Effector CD8-positive, alpha-beta T cell (primary cell): ENCODE data around the gene AQP1.

Experiments used
- DNase-seq: peaks from one replicate; lab custom pipeline; 2025; lab: John Stamatoyannopoulos, UW

The AQP1 gene

DNA sequence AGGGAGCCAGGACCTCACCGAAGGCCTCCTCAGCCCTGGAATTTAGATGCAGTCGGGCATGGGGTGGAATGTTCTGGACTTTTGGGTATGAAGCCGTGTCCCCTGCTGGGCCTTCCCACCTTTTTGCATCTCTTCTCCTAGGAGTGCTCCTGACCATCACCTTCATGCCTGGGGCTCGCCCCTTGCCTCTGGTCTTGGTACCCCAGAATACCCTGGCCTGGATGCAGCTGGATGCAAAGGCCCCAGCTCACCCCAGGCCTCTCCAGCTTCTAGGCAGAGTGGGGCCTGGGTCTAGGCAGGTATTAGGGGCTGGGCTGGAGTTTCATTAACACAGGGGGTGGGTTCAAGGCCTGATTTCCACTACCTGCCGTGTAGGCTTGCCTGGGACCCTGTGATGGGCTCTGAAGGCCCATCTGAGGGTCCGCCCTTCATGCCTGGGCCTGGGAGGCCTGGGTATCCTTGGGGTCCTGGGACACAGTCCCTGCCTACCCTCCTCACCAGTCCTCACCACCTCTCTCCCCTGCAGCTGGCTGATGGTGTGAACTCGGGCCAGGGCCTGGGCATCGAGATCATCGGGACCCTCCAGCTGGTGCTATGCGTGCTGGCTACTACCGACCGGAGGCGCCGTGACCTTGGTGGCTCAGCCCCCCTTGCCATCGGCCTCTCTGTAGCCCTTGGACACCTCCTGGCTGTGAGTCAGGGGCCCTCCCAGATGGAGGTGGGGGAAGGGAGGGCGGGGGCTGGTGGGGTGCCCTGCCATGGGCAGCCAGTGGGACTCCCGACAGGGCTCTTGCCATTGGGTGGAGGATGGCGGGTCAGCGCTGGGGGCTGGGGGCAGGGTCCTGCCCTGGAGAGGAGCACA, 10.1 kb downstream of the AQP1 start:
- no peak for DNase-seq

DNA sequence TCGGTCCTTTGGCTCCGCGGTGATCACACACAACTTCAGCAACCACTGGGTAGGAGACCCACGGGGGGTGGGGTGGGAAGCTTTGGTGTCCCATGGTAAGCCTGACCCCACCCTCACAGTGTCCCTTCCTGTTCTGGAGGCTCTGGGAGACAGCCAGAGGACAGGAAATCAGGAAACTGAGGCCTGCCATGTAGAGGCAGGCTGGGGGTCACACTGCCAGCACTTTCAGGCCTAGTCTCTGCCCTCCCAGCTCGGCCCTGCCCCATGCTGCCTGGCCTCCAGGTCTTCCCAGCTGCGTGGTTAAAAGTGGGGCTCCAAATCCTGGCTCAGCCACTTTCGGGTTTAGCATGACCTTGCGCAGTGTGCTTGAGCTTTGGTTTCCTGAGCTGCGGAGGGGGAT, 10.9 kb downstream of the AQP1 start:
- DNase-seq, result no peak

DNA sequence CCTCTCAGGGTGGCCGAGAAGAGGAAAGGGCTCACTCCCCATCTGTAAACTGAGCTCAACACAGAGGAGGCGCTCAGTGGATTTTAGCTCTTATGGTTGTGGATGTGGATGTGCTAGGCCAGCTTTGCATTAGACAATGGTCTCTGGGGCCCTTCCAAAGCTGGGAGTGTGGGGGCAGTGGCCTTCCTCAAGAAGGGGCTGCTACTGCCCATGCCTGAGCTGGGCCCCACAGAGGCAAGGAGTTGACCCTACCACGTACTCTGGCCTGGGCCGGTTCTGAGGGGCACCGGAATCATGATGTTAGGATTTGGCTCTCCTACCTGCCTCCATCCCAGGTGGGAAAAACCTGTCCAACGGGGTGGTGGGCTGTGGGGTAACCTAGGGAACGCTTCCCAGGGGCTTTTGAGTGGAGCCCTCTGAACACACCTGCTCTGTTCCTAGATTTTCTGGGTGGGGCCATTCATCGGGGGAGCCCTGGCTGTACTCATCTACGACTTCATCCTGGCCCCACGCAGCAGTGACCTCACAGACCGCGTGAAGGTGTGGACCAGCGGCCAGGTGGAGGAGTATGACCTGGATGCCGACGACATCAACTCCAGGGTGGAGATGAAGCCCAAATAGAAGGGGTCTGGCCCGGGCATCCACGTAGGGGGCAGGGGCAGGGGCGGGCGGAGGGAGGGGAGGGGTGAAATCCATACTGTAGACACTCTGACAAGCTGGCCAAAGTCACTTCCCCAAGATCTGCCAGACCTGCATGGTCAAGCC, 11.5 kb downstream of the AQP1 start:
- no peak for DNase-seq

DNA sequence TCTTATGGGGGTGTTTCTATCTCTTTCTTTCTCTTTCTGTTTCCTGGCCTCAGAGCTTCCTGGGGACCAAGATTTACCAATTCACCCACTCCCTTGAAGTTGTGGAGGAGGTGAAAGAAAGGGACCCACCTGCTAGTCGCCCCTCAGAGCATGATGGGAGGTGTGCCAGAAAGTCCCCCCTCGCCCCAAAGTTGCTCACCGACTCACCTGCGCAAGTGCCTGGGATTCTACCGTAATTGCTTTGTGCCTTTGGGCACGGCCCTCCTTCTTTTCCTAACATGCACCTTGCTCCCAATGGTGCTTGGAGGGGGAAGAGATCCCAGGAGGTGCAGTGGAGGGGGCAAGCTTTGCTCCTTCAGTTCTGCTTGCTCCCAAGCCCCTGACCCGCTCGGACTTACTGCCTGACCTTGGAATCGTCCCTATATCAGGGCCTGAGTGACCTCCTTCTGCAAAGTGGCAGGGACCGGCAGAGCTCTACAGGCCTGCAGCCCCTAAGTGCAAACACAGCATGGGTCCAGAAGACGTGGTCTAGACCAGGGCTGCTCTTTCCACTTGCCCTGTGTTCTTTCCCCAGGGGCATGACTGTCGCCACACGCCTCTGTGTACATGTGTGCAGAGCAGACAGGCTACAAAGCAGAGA, 12.2 kb downstream of the AQP1 start:
- DNase-seq, result no peak

DNA sequence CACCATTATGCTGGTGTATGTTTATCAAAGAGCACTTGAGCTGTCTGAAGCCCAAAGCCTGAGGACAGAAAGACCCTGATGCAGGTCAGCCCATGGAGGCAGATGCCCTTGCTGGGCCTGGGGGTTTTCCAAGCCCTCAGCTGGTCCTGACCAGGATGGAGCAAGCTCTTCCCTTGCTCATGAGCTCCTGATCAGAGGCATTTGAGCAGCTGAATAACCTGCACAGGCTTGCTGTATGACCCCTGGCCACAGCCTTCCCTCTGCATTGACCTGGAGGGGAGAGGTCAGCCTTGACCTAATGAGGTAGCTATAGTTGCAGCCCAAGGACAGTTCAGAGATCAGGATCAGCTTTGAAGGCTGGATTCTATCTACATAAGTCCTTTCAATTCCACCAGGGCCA, 13.0 kb downstream of the AQP1 start:
- no peak for DNase-seq

DNA sequence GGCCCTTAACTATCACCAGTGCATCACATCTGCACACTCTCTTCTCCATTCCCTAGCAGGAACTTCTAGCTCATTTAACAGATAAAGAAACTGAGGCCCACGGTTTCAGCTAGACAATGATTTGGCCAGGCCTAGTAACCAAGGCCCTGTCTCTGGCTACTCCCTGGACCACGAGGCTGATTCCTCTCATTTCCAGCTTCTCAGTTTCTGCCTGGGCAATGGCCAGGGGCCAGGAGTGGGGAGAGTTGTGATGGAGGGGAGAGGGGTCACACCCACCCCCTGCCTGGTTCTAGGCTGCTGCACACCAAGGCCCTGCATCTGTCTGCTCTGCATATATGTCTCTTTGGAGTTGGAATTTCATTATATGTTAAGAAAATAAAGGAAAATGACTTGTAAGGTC, 13.5 kb downstream of the AQP1 start:
- no peak for DNase-seq

DNA sequence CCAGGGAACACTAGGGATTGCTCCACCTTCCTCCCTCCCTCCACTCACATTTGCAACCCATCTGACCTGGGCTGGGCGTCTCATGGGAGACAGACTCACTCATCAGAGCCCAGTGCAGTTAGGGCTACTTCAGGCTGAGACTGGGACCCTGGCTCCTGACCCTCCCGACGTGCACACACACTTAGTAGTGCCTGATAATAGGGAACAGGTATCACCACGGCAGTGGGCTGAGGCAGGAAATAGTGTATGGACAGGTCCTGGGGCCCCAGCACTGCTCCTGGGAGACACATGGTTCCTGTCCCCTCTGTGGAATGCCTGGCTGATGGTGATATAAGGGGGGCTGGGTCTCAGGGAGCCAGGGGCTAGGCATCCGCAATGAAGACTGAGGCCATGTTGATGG, 14.3 kb downstream of the AQP1 start:
- no peak for DNase-seq

DNA sequence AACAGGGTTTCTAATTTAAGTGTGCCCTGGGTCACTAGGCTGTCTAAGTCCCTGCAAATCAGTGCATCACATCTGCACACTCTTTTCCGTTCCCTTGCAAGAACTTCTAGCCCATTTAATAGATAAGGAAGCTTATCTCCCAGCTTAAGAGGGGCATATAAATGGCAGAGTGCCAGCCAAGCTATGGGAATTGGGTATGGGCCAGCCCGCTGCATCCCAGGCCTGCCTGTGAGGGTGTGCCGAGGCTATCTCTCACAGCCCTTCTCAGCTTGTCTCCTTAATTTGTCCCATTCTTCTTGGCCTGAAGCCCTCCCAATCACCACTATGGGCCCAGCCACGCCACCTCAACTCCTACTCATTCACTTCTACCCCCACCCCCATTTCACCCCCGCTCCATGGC, 14.7 kb downstream of the AQP1 start:
- no peak for DNase-seq

DNA sequence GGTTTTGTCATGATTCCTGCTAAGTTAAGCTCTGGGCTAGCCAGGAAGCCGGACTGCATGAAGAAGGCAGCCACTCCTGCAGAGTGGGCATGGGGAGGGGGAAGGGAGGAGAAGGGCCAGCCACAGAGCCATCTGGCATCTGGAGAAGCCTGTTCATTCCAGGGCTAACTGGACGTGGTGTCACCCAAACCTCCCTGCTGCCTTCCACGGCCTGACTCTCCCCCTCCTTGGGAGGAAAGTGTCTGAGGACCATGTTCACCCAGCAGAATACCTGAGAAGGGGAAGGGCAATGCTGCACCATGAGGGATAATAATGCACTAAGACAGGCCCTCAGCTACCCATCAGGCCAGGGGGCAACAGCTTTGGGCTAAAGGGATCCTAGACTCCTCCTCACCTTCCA, 15.4 kb downstream of the AQP1 start:
- DNase-seq, result no peak

DNA sequence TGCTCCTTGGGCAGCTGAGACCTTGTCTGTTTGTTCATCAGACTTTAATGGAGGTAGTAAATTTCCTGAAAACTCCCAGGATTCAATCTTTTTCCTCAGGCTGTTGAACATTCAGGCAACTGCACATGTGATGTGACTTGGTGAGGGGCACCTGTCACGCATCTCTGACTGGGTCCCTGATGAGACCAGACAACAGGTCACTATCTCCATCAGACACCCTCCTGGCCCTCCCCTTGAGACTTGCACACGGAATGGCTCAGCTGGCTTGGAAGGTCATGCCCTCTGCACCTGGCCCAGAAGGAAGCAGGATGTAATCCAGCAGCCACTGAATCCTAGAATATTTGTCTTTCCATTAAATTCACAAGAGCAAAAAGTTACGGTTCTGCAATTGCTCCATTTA, 15.9 kb downstream of the AQP1 start:
- no peak for DNase-seq

DNA sequence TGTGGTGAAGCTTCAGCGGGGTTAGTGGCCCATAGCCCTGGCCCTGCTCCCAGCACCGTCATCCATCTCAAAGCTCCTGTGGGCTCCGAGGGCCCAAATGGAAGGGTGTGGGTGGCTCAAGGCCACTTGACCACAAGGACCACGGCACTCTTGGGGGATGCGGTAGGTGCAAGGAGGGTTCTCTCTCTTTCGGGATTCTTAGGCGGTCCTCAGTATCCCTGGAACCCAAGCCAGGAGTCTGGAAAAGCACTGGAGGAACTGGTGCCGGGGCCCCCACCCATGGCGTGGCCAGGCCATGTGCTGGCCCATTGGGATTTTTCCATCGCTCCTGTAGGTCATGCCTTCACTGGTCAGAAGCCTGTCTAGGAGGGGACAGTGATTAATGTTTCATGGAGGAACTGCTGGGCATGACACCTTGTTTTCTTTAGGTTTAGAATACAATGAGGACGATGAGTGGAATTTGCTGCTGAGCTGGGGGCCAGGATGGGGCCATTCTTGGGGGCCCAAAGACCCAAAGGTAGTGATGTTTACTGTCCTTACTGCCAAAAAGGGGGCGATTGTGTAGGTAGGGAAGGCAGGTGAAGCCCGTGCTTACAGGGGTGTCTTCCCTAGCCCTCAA, 16.7 kb downstream of the AQP1 start:
- no peak for DNase-seq

DNA sequence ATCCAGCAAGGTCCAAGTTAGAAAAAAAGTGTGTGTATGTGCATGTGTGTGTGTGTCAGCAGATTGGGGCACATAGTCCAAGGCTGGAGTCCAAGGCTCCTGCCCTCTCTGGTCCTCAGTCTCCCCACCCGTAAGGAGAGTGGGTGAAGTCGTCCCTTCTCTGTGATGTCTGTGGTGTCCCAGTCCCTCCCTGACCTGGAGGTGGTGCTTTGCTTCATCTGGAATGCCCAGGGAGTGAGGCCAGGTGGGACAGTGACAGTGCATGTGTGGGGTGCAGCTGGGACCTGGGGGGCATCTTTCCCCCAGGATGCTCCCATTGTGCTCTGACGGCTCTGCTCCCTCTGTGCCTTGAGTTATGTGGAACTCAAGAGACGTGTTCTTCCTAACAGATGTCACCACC, 18.0 kb downstream of the AQP1 start:
- no peak for DNase-seq

DNA sequence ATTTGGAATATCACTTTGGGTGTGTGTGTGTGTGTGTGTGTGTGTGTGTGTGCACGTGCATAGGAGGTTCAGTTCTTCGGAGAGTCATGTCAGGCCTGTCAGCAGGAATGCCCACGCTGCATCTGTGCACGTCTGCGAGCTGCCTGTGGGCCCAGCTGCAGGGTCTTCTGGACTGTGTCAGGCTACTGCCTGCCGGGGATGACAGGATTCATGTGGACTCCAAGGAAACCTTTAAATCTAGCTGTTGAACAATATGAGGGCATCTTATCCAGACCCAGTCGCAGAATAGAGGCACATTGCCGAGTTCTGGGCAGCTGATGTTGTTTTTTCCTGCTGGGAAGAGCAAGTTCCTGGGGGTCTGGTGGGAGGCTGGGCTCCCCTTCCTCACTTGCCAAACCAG, 19.0 kb downstream of the AQP1 start:
- no peak for DNase-seq

DNA sequence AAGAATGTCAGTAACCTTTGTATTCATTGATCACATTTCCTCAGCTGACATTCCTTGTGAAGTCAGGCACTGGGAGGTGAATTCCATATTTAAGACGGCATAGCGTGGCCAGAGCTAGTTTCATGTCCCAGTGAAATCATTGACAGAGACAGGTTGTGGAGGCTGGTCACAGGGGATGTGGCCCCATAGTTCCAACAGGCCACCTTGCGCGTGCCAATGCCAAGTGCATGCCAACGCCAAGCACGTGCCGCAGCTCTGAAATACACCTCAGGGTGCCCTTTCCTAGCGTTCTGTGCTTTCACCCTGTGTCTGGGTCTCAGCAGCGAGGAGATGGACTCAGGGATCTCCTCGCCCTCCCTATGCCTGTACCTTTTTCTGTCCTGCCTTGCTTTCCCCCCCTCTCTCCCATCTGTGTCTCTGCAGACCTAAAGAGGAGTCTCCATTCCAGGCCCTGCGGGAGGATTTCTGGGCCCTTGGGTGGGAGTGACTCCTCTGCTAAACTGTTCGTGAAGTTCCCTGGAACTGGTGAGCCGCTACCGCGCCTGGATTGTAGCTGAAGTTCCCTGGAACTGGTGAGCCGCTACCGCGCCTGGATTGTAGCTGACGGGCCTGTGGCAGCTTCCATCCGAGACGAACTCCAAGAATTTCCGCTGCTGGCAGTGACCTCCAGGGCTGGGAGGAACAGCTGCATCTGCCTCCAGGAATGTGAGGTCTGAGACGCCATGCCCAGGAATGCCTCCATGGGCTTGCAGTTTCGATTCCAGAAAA, 19.7 kb downstream of the AQP1 start:
- no peak for DNase-seq

DNA sequence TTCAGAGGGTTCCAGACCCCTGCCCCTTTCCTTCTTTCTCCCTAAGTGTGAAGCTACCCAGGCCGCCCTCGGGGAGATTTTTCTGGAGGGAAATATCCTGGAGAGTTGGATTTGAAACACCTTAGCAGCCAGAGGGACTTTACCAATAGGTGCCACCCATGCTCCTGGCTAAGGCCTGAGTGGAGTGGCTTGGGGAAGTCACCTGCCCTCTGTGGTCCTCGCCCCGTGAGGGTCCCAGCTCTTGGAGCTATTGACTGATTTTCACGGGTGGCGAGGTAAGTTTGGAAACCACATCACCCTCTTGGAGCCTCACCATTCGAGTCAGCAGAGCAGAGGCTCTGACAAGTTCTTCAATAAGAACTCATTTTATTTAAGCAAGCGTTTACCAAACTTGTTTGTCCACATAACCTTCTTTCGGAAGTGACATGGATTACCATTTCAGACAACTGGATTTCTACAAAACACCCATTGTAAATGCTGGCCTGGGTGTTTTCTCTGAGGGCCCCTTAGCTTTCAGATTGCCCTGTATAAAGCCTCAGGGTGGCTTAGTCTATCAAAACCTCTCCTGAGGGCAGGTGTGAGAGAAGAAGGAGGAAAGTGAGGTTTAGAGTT, 20.4 kb downstream of the AQP1 start:
- DNase-seq, result no peak

DNA sequence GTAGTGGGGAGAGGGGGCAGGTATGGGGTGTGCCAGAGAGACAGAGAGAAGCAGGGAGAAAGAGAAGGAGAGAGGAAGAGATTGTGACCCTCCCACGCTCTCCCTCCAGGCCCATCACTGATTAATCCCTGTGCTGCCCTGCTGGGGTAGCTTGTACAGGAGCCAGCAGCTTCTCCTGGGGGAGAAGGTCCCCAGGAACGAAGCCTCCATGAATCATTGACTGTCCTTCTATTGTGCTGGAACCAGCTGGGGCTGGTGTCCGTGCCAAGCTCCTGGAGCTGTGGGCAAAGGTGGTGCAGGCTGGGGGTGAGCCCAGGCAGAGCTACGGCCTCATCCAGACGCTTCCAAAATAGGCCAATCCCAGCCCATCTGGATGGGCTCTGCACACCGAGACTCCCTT, 20.9 kb downstream of the AQP1 start:
- DNase-seq, result no peak

DNA sequence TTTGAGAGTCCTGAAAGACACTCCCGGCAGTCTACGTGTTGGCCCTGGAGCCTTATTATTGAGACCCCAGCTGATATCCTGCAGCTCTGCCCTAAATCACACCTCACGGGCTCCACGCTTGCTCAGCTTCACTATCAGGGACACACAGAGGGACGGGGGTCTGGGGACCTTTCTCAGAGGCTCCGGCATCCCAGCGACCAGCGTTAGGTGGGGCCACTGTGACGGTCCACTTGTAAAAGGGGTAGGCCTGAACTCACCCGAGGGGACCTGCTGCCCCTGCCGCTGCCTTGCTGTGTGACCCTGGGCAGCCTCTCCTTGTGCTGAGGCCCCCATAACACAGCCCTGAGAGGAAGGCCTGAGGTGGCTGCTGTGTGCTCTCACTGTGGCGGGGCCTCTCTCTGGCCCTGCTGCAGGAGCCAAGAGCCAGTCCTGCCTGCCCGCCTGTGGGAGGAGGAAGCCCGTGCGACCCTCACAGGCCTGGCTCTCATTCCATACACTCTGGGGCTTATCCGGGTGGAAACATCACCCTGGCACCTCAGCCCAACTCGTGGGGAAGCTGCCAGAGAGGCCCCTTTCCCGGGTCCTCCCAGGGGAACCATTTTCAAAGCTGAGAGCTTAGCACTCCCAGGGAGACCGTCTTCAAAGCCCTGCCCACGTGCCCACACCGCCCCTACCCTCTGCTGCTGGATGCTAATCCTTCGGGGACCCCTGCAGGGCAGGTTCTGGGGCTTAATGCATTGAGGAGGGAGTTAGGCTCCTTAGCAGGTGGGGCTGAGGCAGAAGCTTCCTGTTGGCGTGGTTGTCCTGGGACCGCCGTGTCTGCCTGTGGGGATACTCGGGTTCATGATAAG, 21.7 kb downstream of the AQP1 start:
- no peak for DNase-seq

DNA sequence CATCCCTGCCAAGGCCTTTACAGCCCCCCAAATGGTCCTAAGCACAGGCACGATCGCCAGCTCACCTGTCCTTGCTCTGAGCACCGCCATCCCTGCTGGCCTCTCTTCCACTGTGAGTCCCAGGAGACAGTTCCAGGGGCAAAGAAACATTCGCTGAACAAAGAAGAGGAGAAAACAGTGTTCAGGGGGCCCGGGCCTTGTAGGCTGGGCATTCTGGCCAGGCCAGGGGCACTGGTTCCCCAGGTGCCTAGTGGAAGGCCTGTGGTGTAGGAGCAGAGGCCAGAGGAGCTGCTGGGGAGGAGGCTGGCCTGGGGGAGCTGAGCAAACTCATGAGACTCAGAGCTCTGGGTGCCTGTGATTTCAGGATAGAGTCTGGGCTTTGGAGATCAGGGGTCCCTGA, 22.6 kb downstream of the AQP1 start:
- no peak for DNase-seq

DNA sequence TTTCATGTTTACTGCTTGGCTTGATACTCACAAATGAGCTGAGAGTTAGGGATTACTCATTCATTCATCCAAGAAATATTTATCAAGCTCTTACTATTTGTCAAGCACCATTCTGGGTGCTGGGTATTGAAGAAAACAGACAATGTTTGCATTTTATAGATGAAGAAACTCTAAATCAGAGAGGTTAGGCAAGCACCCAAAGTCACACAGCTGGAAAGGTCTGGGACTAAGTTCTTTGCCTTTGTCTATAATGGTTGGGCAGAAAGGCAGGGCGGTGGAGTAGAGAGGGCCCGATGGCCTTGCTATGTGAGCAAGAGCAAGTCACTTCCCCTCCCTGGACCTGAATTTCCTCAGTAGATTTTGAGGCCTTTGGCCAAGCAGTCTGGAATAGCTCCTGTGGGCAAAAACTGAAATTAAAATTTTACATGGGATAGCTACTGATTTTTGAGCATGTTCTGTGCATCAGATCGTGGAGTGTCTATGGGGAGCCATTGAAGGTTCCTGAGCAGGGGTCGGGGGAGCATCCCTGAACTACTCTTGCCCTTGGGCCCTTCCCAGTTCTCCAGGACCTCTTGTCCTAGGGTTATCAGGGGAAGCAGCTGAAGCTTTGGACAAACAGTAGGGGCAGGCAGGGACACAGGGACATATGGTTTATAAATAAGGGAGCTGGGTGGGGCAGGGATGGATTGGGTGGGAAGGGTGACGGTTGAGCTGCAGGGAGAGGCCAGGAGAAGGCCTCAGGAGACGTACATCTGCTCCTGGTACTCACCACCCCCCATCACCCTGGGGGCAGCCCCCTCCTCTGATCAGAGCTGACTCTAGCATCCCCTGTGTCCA, 23.3 kb downstream of the AQP1 start:
- DNase-seq, result no peak

DNA sequence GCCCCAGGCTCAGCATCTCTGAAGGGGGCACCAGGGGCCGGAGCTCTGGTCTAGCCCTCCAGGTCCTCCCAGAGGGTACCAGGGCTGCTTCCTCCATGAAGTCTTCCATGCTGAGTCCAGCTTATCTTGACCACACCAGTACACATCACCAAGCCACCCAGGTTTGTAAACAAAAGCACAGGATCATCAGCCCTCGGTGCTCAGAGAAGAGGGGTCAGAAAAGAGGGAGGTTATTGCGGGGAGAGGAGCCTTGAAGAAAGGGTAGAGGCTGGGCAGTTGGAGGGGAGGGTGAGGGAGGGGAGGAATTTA, 23.9 kb downstream of the AQP1 start:
- no peak for DNase-seq
